Activated T-helper 9 cell treated with anti-CD3 and anti-CD28 coated beads, Interleukin-2, amount 50 U/mL, for 16 hours (primary cell): ENCODE data around the gene DISP3.

Experiments used
- DNase-seq: peaks from one replicate; pipeline ENCODE4 v3.0.0-alpha.2; 2020; ENCODE audit warnings: low read depth

DISP3 gene

GRCh38 chr1:11478571-11479374 is at the start of gene DISP3:
Gene DISP3 (plus strand): TSS chr1:11479155. CDS start chr1:11500993, 21,838 bp downstream.
- peak; percentile 53 for DNase-seq

GRCh38 chr1:11429226-11429625 is 49.7 kb upstream of the DISP3 start:
- DNase-seq, result no peak

- DNase-seq, result no peak
Measured at GRCh38 chr1:11429935-11430334, 49.0 kb upstream of the DISP3 start.

GRCh38 chr1:11431941-11432507 is 46.9 kb upstream of the DISP3 start:
- DNase-seq, result no peak

GRCh38 chr1:11432526-11432925 is 46.4 kb upstream of the DISP3 start:
- DNase-seq, result no peak

- no peak for DNase-seq
Measured at GRCh38 chr1:11434501-11434900, 44.5 kb upstream of the DISP3 start.

- DNase-seq, result no peak
Measured at GRCh38 chr1:11434926-11435325, 44.0 kb upstream of the DISP3 start.

- no peak for DNase-seq
Measured at GRCh38 chr1:11438996-11439395, 40.0 kb upstream of the DISP3 start.

GRCh38 chr1:11441211-11441952 is 37.6 kb upstream of the DISP3 start:
- DNase-seq, result no peak

GRCh38 chr1:11443043-11443442 is 35.9 kb upstream of the DISP3 start:
- DNase-seq, result no peak

GRCh38 chr1:11443961-11444658 is 34.8 kb upstream of the DISP3 start:
- DNase-seq, result no peak

GRCh38 chr1:11444907-11445306 is 34.0 kb upstream of the DISP3 start:
- DNase-seq, result no peak

GRCh38 chr1:11447903-11448302 is 31.1 kb upstream of the DISP3 start:
- DNase-seq, result no peak

GRCh38 chr1:11448373-11449099 is 30.4 kb upstream of the DISP3 start:
- no peak for DNase-seq

GRCh38 chr1:11449100-11449403 is 29.9 kb upstream of the DISP3 start:
- no peak for DNase-seq

GRCh38 chr1:11450310-11450709 is 28.6 kb upstream of the DISP3 start:
- no peak for DNase-seq

- DNase-seq, result no peak
Measured at GRCh38 chr1:11453742-11454491, 25.0 kb upstream of the DISP3 start.

- no peak for DNase-seq
Measured at GRCh38 chr1:11455967-11456570, 22.9 kb upstream of the DISP3 start.

GRCh38 chr1:11456965-11457364 is 22.0 kb upstream of the DISP3 start:
- DNase-seq, result no peak

- DNase-seq, result no peak
Measured at GRCh38 chr1:11458811-11459275, 20.1 kb upstream of the DISP3 start.
